ENCODE data around the gene MYEOV.

Gene MYEOV

GRCh38 chr11:69317401-69318092, 23.6 kb downstream of the MYEOV start:
- DNase-seq (ENCODE audit: low read depth): no peak

DNA sequence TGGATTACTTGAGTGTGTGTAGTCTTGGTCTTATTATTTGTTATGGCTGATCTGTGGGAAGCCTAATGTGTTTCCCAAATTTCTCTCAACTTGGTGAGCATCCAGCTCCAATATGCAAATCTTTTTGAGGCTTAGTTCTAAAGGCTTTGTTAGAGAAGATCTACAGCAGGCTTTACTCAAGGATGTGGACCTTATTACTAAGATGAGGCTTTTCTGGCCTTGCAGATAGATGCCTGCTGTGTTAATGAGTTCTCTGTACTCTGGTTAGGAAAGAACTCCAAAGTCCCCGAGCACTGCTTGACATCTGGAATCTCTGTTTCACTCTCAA, 24.1 kb downstream of the MYEOV start:
- no peak for DNase-seq (ENCODE audit: low read depth)

GRCh38 chr11:69319255-69320106, 25.5 kb downstream of the MYEOV start:
- no peak for DNase-seq (ENCODE audit: low read depth)

DNA sequence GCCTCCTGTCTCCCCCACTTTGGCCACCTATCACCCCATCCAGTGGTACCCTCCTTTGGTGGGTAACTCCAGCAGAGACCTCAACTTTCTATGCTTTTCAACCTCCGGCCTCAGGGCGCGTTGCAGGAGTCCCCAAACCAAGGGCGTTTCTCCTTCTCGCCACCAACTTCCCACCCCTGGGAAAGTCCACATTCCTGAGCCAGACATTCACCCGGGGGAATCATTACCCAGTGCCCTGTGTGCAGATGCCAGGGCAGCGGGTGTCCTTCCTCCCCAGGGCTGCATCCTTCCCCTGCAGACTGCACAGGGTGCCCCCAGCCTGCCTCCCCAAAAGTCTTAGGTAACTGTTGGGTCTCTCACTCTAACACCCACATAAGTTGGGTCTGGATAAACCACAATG, 26.4 kb downstream of the MYEOV start:
- no peak for DNase-seq (ENCODE audit: low read depth)

DNA sequence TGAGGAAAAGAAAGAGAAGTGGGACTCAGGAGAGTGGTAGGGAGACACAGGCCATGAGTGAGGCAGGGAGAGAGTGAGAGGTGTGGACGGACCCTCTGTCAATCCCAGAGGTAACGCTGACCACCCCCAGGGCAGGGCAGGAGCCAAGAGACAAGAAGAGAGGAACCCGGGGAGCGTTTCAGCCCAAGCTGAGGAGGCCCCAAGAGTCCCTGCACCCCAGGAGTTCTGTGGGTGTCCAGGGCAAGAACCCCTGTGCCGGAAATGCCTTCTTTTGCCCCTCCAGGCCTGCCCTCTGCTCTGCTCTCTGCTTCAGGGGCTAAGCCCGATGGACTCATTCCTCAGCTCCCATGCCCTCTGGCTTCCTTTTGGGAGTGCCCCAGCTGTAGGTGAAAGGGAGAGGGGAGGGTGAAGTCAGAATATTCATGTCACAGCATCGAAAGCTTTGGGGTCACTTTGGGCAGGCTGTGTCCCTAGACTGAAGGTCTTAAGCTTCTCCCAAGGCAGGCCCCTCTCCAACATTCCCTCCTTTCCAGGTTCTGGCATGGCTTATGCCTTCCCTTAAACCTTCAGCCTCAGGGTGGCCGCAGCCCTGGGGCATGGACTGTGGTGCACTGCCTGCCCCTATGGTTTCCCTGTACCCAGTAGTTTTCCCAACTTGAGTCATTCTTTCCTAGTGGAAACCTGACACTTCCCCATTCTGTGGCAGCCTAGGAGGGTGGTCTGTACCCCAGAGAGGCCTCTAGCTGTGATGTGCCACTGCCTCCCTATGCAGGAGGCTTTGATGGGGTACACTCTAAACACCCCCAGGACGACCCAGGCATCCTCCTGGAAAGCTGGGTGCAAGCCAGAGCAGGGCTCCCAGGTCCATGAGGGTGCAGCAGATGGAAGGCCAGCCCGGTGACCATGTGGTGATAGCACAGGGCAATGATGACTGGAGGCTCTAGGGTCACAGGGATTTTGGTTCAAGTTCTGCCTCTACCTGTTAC, 27.1 kb downstream of the MYEOV start:
- DNase-seq (ENCODE audit: low read depth): no peak

GRCh38 chr11:69321877-69322361, 28.0 kb downstream of the MYEOV start:
- DNase-seq (ENCODE audit: low read depth): no peak

DNA sequence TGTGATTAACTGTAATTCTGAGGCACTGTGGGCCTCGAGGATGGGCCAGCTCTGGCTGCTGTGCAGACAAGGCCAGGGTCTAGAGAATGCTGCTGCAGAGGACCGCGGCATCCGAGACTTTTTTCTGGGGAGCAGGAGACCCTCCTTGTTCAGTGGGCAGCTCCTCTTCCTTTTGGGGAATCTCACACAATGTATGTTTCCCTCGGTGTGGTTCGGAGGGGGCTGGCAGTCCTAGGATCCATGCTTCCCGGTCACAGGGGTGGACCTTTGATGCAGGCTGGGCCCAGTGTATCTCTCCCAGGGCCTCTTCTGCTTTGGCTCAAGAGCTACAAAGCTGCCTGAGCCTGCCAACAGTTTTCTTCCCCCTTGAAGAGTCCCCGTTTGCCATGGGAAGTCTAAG, 31.5 kb downstream of the MYEOV start:
- DNase-seq (ENCODE audit: low read depth): no peak

DNA sequence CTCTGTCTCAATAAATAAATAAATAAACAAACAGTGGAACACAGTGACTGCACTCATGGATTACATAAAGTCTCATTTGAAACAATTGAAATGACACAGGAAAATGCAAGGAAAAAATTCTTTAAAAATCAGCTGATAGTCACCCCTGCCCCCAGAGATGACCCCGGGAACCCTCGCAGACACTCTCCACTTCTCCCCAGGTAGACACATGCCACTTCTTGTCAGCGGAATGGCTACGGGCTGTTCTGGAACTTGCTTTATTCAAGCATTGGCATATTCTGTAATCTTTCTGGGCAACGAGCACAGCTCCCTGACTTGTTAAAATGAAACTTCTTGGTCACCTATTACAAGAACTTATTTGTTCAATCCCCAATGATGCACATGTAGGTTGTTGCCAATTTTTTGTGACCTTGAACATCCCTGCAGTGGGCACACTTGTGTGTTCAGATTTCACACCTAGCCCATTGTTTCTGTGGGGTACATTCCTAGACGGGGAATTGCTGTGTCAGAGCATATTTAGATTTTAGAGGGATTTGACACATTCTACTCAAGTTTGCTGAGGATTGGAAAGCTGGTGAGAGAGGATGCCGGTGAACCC, 32.8 kb downstream of the MYEOV start:
- DNase-seq (ENCODE audit: low read depth): no peak

- no peak for DNase-seq (ENCODE audit: low read depth)
Measured at GRCh38 chr11:69327741-69328191, 33.8 kb downstream of the MYEOV start.

- DNase-seq (ENCODE audit: low read depth): no peak
Measured at GRCh38 chr11:69328231-69328630, 34.3 kb downstream of the MYEOV start.

DNA sequence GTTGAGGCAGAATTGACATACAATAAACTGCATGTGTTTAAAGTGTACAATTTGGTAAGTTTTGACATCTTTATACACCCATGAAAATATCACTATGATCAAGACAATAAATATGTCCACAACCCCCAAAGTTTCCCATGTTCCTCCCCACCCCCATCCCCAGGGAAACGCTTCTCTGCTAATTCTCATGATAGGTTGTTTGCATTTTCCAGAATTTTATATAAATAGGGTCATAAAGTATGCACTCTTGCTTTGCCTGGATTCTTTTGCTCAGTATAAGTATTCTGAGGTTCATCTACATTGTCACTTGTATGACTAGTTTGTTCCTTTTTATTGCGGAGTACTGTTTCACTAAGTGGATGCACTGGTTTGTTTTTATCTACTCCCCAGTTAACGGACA, 35.6 kb downstream of the MYEOV start:
- no peak for DNase-seq (ENCODE audit: low read depth)

GRCh38 chr11:69330330-69330729, 36.4 kb downstream of the MYEOV start:
- no peak for DNase-seq (ENCODE audit: low read depth)

GRCh38 chr11:69333149-69333710, 39.3 kb downstream of the MYEOV start:
- no peak for DNase-seq (ENCODE audit: low read depth)

GRCh38 chr11:69333879-69334278, 39.9 kb downstream of the MYEOV start:
- no peak for DNase-seq (ENCODE audit: low read depth)

GRCh38 chr11:69335007-69335780, 41.2 kb downstream of the MYEOV start:
- DNase-seq (ENCODE audit: low read depth): no peak

GRCh38 chr11:69335781-69336405, 41.9 kb downstream of the MYEOV start:
- no peak for DNase-seq (ENCODE audit: low read depth)

DNA sequence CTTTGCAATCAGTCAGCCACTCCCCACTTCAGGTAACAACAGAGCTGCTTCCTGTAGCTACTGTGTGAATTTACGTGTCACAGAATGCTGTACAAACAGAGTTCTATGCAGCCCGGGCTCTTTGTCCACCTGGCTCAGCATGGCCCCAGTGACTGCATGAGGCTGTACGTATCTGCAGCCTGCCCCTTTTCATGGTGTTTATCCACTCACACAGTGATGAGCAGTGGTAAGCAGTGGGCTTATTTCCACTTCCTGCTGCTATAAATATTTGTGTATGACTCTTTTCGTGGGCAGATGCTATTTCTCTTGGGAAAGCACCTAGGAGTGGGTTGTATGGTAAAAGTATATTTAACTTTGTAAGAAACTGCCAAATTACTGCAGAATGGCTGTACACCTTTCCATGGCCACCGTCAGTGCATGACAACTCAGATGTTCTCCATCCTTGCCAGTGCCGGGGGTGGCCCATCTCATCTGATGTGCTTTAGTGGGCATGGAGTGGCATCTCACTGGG, 43.3 kb downstream of the MYEOV start:
- peak; percentile 32 for DNase-seq (ENCODE audit: low read depth)

DNA sequence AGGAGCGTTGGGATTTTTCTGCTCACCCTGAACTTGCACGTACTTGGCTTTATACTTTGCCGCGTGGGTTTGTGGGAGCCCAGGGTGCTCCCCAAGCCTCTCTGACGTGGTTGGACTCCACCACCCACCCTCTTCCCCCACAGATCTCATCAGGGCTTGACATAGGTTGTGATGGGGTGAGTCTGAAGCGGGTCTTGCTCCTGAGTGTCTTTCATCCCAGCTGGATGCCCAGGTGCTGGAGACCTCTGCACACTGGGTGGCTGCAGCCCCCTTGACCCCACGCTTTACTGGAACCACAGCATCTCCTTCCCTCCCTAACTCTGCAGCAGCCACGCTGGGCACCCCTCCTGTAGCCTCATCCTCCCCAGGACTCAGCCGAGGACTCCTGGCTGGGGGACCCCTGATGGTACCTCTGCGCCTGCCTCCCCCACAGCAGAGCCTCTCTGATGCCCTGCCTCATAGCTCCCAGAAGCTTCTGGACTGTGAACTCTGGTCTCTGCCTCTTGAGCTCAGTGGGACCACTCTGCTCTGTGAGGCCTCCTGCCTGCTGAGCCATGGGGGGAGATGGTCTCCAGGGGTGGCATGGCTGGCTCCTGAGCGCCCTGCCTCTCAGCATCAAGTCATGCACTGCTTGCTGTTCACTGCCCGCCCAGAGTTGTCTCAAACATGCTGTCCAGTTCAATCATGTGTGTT, 45.2 kb downstream of the MYEOV start:
- DNase-seq (ENCODE audit: low read depth): no peak

DNA sequence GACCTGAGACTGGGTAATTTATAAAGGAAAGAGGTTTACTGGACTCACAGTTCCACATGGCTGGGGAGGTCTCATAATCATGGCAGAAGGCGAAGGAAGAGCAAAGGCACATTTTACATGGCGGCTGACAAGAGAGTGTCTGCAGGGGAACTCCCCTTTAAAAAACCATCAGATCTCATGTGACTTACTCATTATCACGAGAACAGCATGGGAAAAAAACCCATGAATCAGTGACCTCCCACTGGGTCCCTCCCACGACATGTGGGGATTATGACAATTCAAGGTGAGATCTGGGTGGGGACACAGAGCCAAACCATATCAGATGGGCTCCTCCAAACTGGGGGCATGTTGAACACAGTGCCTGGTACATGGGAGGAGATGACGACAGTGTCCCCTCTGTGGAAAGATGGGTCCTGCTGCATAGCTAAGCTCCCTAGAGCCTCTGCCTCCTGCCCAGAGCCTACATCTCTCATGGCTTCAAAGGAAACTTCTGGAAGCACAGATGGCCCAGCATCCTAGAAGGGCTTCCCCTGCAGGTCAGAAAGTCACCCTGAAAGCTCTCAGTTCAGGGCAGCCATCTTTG, 46.1 kb downstream of the MYEOV start:
- DNase-seq (ENCODE audit: low read depth): no peak
